Parathyroid adenoma (tissue), 2 donors: Measurements from ENCODE around the gene PIGL.
"Not testable (repeated sequence)": the region's sequence is repeated elsewhere in the genome, so short reads cannot be mapped to it uniquely, and the experiment has no call there.

Experiments used
- H2AFZ ChIP-seq: fragments of 300-600 bp; sonication (generic); one replicate; pipeline ENCODE4 v1.7.0; 2017; ENCODE audit warnings: antibody characterized with exemption, mild to moderate bottlenecking
- H3K27ac ChIP-seq: fragments of 300-600 bp; sonication (generic); one replicate; pipeline ENCODE4 v1.7.0; 2017
- H3K27me3 ChIP-seq: fragments of 300-600 bp; sonication (generic); one replicate; pipeline ENCODE4 v1.7.0; 2017; ENCODE audit warnings: low read length; ENCODE audit not compliant: control insufficient read depth, insufficient read depth
- H3K36me3 ChIP-seq: fragments of 300-600 bp; sonication (generic); one replicate; pipeline ENCODE4 v1.7.0; 2017; ENCODE audit warnings: low read length; ENCODE audit not compliant: control insufficient read depth, insufficient read depth
- H3K4me1 ChIP-seq: fragments of 300-600 bp; sonication (generic); one replicate; pipeline ENCODE4 v1.7.0; 2017; ENCODE audit warnings: control low read depth
- H3K4me2 ChIP-seq: fragments of 300-600 bp; sonication (generic); one replicate; pipeline ENCODE4 v1.7.0; 2017; ENCODE audit warnings: low read length
- H3K4me3 ChIP-seq: fragments of 300-600 bp; sonication (generic); one replicate; pipeline ENCODE4 v1.7.0; 2017; ENCODE audit warnings: low read depth, low read length
- H3K79me2 ChIP-seq: fragments of 300-600 bp; sonication (generic); one replicate; pipeline ENCODE4 v1.7.0; 2017; ENCODE audit warnings: control low read depth
- H3K9ac ChIP-seq: fragments of 300-600 bp; sonication (generic); one replicate; pipeline ENCODE4 v1.7.0; 2017; ENCODE audit warnings: mild to moderate bottlenecking
- H3K9me3 ChIP-seq: fragments of 300-600 bp; sonication (generic); one replicate; pipeline ENCODE4 v1.7.0; 2017; ENCODE audit warnings: low read length; ENCODE audit not compliant: control insufficient read depth
- CTCF ChIP-seq: fragments of 300-600 bp; sonication (generic); IDR thresholded peaks from one replicate; pipeline ENCODE4 v1.7.0; 2017; ENCODE audit warnings: antibody characterized with exemption, mild to moderate bottlenecking
- donor health status: primary hyperparathyroidism.

Gene PIGL

GRCh38 chr17:16189791-16190348 lies 27.1 kb upstream of the PIGL start:
- no peak overlapping the region for H3K27ac ChIP-seq
- no peaks in the 10 kb centered on the region for H3K27me3 ChIP-seq
- H3K4me3 ChIP-seq = no peak overlapping the region
- no peaks in the 10 kb centered on the region for H3K36me3 ChIP-seq
- no peaks in the 10 kb centered on the region for H3K9me3 ChIP-seq
- H2AFZ ChIP-seq = no peak overlapping the region
- peaks cover 15% of the 10 kb centered on the region for H3K79me2 ChIP-seq
- H3K4me2 ChIP-seq = no peak overlapping the region
- TF ChIP-seq CTCF = no peak
- no peaks in the 10 kb centered on the region for H3K4me1 ChIP-seq
- no peak overlapping the region for H3K9ac ChIP-seq

DNA sequence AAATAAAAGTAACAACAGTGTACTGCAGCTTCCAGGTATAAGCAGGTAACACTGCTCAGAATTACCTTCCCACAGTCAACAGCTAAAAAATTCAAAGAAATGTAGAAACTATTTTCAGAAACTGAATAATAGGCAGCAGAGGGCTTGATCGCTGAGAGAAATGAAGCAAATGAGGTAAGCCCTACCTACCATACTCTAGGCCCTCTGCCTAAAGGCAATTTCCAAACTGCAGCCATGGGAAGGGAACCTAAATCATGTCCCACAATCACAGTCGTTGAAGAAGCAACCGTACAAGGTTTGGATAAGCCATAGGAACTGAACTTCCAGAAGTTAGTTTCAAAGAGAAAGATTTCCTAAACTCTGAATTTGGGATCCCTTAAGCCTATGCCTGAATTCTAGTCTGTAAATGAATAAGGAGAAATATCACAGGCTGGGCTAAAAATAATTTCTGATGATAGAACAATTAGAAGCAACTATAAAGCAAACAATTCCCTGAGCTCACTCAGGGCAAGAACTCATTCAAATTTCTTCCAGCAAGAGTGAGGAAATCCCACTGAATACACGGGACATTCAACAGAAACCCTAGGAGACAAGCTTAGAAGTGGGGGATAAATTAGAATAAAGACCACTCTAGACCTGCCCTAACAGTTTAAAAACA lies 26.2 kb upstream of the PIGL start:
- Histone ChIP-seq H2AFZ (no peak overlapping the region), H3K4me2 (no peak overlapping the region), H3K9ac (no peak overlapping the region), H3K4me3 (no peak overlapping the region), H3K27ac (no peak overlapping the region), H3K27me3 (no peaks in the 10 kb centered on the region), H3K79me2 (peaks cover 15% of the 10 kb centered on the region), H3K36me3 (no peaks in the 10 kb centered on the region), H3K4me1 (no peaks in the 10 kb centered on the region), H3K9me3 (no peaks in the 10 kb centered on the region)
- TF ChIP-seq CTCF = no peak

DNA sequence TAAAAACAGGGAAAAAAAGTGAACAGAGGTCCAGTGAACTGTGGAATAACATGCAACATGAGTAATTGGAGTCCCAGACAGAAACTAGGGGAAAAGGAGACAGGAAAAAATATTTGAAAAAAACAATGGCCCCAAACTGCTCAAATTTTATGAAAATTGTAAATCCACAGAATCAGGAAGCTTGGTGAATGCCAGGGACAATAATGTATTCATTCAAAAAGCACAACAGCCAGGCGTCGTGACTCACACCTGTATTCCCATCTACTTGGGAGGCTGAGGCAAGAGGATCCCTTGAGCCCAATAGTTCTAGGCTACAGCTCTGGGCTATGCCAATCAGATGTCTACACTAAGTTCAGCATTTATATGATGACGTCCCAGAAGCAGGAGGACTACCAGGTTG lies 25.4 kb upstream of the PIGL start:
- H3K27me3 ChIP-seq = no peaks in the 10 kb centered on the region
- no peaks in the 10 kb centered on the region for H3K36me3 ChIP-seq
- H3K27ac ChIP-seq = no peak overlapping the region
- H3K9me3 ChIP-seq = no peaks in the 10 kb centered on the region
- H3K79me2 ChIP-seq = peaks cover 15% of the 10 kb centered on the region
- H3K4me2 ChIP-seq = no peak overlapping the region
- H3K9ac ChIP-seq = no peak overlapping the region
- no peak overlapping the region for H3K4me3 ChIP-seq
- no peak for TF ChIP-seq CTCF
- no peaks in the 10 kb centered on the region for H3K4me1 ChIP-seq
- no peak overlapping the region for H2AFZ ChIP-seq

DNA sequence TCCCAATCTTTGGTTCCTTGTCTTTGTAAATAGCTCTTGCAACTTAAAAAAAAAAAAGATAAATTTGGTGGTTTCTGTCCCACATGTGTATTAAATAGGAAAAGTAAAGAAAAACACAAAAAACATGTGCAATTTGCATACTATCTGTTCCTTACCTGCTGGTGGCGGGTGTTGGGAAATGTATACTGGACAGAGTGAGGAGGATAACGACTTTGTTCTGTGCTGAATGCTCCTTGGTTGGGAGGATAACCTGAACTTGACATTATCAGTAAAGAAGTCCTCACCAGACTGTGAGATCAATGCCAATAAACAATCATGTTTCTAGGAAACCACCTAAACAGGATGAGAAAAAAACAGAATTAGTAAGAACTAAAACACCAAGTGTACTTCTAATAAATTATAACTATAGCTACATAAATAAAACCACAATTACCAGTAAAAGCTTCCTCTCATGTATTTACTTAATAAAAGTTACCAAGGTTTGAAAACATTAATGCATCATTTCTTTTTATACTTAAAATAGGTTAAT lies 22.6 kb upstream of the PIGL start:
- not testable (repeated sequence) for H3K4me2 ChIP-seq, H3K4me3 ChIP-seq, H2AFZ ChIP-seq, H3K36me3 ChIP-seq, H3K27me3 ChIP-seq, H3K4me1 ChIP-seq, H3K27ac ChIP-seq, H3K9me3 ChIP-seq, H3K9ac ChIP-seq
- H3K79me2 ChIP-seq = peaks cover 18% of the 10 kb centered on the region

- no peaks in the 10 kb centered on the region for H3K27me3 ChIP-seq
- H3K79me2 ChIP-seq = peaks cover 22% of the 10 kb centered on the region
- H3K9me3 ChIP-seq = no peaks in the 10 kb centered on the region
- H3K4me1 ChIP-seq = peaks cover under 1% of the 10 kb centered on the region
- H2AFZ ChIP-seq = no peak overlapping the region
- no peak overlapping the region for H3K27ac ChIP-seq
- H3K9ac ChIP-seq = no peak overlapping the region
- no peak for TF ChIP-seq CTCF
- no peak overlapping the region for H3K4me2 ChIP-seq
- no peaks in the 10 kb centered on the region for H3K36me3 ChIP-seq
- no peak overlapping the region for H3K4me3 ChIP-seq
These were observed 19.7 kb upstream of the PIGL start for GRCh38 chr17:16197276-16197675.
